Measurements from ENCODE around the gene DCXR.

Gene DCXR

DNA sequence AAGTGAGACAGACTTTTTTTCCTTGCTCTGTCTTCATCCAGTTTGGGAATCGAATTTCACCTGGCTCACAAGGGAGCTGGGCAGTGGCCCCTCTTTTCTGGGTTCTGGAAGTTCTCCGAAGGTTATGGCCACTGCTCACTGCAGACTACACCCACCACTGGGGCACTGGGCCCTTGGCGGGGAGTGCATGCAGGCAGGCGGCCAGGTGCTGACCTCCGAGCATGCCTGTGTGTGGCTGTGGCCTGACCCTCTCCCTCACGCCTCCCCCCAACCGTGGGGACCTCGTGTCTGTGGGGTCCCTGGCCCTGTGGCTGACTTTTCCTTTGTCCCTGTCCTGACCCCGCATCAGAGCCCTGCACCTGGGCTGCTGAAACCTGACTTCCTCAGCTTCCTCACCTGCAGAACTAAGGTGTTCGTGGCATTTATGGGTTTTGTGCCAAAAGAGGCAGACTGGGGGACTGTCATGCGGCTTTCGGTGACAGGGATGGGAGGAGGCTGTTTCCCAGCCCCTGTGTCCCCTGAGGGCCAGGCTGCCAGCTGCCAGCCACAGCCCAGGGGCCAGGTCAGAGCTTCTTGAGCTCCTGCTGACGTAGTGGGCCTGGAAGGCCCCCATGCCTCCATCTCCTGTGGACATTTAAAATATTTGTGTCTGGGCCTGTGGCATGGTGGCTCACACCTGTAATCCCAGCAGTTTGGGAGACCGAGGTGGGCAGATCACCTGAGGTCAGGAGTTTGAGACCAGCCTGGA, 38.6 kb downstream of the DCXR start:
- DNase-seq (ENCODE audit: low read depth in 2 of 2): no peak

DNA sequence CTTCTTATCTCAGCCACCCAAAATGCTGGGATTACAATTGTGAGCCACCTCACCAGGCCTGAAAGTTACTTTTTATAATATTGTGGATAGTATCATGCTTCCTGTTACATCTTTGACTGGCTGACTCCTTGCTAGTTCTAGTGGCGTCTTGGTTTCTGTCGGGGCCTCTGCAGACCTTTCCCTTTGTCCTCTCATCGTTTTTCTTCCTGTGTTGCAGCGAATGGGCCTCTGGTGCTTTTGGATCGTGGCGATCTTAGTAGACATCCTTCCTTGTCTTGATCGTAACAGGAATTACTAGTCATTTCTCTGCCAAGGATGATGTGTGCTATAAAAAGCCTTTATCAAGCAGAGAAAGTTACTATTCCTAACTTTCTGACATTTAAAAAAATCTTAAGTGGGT, 39.3 kb downstream of the DCXR start:
- DNase-seq (ENCODE audit: low read depth in 2 of 2): no peak

DNA sequence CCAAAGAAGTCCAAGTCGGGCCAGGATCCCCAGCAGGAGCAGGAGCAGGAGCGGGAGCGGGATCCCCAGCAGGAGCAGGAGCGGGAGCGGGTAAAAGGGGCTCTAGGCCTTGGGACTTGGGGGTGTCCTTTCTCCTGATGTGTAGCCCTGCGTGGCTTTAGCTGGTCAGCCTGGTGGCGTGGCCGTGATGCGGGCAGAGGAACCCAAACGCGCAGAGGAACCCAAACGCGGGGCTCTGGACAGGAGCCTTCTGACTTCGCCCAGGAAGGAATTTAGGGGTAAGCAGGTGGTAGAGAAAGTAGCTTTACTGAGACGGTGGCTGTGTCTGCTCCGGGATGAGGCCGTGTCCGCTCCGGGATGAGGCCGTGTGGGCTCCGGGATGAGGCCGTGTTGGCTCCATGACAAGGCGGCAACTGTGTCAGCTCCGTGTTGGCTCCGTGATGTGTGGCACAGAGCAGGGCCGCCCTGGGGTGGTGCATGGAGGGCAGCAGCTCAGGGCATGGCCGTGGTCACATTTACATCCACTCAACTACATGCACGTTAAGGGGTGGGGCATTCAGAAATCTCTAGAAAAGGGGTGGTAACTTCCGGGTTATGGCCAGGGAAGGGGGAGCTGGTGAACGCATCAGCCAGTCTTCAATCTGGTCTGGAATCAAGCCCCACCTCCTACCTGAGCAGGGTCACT, 40.6 kb downstream of the DCXR start:
- DNase-seq (ENCODE audit: low read depth in 2 of 2): no peak

DNA sequence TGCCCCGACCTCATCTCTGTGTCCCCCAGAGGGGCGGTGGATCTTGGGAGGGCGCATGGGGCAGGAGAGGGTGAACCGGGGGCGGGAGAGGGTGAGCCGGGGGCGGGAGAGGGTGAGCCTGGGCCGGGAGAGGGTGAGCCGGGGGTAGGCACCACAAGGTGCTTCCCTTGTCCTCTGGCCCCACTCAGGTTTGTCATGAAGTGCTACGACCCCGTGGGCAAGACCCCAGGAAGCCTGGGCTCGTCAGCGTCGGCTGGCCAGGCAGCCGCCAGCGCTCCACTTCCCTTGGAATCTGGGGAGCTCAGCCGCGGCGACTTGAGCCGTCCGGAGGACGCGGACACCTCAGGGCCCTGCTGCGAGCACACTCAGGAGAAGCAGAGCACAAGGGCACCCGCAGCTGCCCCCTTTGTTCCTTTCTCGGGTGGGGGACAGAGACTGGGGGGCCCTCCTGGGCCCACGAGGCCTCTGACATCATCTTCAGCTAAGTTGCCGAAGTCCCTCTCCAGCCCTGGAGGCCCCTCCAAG, 41.2 kb downstream of the DCXR start:
- no peak for DNase-seq (ENCODE audit: low read depth in 2 of 2)

- no peak for DNase-seq (ENCODE audit: low read depth in 2 of 2)
These were observed 41.9 kb downstream of the DCXR start for GRCh38 chr17:81995463-81996231.

GRCh38 chr17:81994593-81995462, 42.7 kb downstream of the DCXR start:
- DNase-seq (ENCODE audit: low read depth in 2 of 2): no peak

DNA sequence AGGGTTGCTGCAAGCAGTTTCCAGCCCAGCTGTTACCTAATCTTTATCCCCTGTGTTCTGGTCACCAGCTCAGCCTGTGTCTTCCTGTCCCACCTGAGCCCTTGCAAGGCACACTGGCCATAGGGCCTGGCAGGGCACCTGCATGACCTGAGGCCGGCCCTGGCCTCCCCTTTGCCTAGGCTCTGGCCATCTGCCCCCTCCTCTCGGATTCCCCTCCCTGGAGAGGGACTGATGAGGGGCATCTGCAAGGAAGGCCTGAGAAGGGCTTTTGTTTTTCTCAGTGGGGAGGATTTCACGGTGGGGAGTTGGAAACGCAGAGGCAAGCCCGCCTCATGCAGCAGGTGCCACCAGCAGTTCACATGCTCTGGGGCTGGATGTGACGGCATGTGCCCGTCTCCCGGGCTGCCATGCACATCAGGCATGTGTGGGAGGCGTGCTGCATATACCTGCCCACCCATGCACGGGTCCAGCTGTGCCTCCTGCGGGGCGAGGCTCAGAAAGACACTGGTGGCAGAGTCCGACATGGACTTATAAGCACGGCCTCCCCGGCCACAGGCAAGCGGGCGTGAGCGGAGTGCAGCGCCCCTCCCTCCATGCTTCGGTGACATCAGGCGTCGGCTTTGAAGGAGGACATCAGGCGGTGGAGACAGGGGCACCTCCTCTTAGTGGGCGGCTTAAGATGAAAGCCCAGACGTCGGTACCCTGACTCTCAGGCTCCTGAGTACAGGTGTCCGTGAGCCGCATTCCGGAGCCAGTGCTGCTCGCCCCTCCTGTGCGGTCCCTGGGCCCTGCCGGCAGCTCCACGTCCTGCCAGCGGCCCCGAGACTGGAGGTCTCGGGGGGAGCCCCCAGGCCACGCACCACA, 43.5 kb downstream of the DCXR start:
- no peak for DNase-seq (ENCODE audit: low read depth in 2 of 2)

DNA sequence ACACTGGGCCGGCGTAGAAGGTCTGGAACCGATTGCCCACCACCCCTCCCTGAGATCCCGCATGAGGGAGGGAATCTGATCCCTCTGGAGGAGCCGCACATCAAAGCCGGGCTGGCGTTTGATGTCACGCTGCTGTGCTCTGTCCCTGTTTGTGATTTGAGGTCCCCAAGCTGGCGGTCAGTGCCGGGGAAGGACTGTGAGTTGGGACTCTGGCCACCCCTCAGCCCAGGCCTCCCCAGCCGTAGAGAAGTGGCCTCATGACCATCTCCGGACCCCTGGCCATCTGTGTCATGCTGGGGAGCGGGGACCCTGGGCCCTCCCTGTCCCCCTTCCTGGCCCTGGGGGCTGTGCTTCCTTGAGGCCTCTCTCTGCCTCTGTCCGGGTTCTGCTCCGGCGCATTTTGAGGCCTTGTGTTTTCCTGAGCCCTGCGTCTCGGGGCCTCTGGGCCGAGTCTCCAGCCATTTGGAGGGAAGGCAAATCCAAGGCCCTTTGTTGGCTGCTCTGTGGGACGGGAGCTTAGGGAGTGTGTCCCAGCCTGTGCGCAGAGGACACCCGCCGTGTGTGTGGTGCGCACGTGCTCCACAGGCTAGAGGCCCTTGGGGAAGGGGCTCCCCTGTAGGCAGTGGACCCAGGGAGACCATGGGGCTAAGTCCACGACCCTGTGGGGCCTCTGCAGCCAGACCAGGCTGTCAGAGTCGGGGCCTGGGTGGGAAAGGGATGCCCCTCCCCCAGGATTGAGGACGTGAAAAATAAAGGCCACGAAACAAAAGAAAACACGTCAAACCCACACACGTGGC, 45.0 kb downstream of the DCXR start:
- no peak for DNase-seq (ENCODE audit: low read depth in 2 of 2)

- DNase-seq (ENCODE audit: low read depth in 2 of 2): no peak
These were observed 45.7 kb downstream of the DCXR start for GRCh38 chr17:81991684-81992305.

GRCh38 chr17:81990836-81991683, 46.4 kb downstream of the DCXR start:
- no peak for DNase-seq (ENCODE audit: low read depth in 2 of 2)

GRCh38 chr17:81987161-81987770, 50.2 kb downstream of the DCXR start:
- DNase-seq (ENCODE audit: low read depth in 2 of 2): no peak

DNA sequence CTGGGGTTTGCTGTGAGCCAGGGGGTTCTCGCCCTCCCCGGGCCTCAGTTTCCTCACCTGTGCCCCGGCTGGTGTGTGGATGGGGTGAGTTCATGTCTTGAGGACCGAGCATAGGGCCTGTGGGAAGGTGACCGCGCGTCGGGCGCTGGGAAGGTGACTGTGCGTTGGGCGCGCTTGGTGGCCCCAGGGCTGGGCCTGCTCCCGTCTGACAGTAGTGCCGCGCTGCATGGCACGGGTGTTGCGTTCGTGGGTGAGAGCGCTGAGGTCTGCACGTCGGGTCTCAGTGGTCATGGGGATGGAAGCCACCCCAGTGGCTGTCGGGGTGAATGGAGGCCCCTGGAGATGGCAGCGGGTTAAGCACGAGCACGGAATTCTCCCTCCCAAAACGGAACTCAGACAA, 50.9 kb downstream of the DCXR start:
- no peak for DNase-seq (ENCODE audit: low read depth in 2 of 2)

Measured in stimulated activated CD8-positive, alpha-beta memory T cell treated with anti-CD3 and anti-CD28 coated beads, Interleukin-7, amount 100 ng/mL, for 4 hours (primary cell).